HG03108 (cell line): ENCODE measurements around the gene TOM1.
A peak's percentile ranks its signal among the peaks of the same experiment; 100 is the strongest.
"Not testable (repeated sequence)": the region's sequence is repeated elsewhere in the genome, so short reads cannot be mapped to it uniquely, and the experiment has no call there.

Source experiments
- ATAC-seq: cut with Tn5 transposase; IDR thresholded peaks from one replicate; pipeline ENCODE4 v1.9.1; 2021; ENCODE audit warnings: moderate library complexity; ENCODE audit not compliant: unreplicated experiment

TOM1 gene

GRCh38 chr22:35363566-35364086, 63.9 kb downstream of the TOM1 start:
- ATAC-seq = no peak

GRCh38 chr22:35364230-35364629, 64.5 kb downstream of the TOM1 start:
- not testable (repeated sequence) for ATAC-seq

DNA sequence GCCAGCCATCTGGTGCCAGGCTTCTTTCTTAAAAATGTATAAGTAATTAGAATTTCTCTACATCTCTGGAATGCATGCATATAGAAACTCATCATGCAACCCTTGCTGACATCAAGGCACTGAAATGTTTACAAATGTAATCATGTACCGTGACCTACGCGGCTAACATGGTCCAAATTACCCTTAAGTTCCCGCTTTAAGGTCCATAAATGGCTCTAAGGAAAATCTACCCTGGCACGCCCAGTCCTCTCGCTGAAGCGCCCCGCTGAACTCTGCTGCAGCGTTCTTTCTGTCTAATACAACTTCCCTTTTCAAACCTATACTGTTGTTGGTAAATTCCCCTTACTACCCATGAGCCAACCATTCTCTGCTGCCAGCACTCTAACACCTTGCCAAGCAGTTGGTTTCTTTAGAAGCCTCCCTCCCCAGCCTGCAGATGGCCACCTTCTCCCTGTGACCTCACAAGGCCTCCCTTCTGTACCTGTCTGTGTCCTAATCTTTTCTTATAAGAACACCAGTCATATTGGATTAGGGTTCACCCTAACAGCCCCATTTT, 67.7 kb downstream of the TOM1 start:
- no peak for ATAC-seq

DNA sequence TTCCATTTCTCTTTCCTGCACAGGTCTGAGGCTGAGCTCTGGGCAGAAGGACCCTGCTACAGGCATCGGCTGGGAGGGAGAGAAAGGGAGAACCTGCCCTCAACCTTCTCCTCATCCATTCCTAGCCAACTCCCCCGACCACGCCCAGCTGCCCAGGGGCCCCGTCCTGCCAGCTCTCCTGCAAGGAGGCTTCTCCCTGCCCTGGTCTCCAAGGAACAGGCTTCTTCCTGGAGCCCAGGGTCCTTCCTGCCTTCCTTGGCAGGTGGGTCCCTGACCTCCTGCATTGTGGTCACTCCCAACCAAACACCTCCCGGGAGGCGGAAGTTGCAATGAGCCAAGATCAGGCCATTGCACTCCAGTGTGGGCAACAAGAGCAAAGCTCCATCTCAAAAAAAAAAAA, 68.7 kb downstream of the TOM1 start:
- no peak for ATAC-seq

GRCh38 chr22:35369996-35370395, 70.3 kb downstream of the TOM1 start:
- no peak for ATAC-seq

DNA sequence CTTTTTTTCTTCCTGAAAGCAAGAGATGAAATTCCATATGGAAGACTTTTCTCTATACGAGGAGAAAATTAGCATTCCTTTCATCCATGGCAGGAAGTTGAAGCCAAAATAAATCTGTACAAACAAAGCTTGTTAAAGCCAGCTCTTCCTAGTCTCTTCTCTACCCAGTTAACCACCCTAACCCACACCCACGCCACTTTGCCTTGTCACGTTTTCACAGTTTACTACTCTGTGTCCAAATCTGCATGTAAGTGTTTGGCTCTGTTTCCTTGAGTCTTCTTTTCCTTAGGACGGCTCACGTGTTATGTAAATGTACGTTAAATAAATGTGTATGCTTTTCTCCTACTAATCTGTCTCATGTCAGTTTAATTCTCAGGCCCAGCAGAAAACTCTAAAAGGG, 74.1 kb downstream of the TOM1 start:
- ATAC-seq = no peak

DNA sequence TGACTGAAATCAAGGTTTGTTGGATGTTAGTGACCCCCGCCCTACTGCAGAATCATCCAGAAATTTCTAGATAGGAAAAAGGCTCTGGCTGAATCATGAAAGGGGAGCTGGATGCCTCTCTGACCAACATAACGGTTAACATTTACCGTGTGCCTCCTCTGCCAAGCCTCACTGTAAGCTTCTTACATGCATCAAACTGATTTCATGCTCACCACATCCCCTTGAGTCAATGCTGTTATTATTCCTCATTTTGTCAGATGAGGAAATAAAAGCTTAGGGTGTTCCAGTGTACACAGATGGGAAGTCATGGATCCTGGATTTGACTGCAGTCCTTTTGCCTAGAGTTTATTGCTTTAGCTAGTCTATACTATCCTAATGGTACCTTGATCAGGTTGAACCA, 75.3 kb downstream of the TOM1 start:
- no peak for ATAC-seq

DNA sequence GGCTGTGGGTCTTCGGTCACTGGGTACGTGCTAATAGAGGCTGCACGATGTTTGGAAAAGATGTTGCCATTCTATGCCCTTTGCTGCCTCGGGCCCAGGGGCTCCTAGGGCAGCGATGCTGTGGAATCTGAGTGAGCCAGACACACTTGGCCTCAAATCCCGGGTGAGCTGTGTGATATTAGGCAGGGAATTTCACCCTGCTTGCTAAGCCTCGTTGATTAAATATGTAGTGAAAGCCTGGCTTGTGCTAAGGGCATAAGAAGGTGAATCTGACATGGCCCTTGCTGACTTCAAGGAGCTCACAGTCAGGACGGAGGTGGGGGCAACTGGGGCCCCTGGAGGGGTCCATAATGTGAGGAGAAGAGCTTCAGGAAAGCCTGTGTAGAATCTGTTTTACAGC, 75.8 kb downstream of the TOM1 start:
- no peak for ATAC-seq

DNA sequence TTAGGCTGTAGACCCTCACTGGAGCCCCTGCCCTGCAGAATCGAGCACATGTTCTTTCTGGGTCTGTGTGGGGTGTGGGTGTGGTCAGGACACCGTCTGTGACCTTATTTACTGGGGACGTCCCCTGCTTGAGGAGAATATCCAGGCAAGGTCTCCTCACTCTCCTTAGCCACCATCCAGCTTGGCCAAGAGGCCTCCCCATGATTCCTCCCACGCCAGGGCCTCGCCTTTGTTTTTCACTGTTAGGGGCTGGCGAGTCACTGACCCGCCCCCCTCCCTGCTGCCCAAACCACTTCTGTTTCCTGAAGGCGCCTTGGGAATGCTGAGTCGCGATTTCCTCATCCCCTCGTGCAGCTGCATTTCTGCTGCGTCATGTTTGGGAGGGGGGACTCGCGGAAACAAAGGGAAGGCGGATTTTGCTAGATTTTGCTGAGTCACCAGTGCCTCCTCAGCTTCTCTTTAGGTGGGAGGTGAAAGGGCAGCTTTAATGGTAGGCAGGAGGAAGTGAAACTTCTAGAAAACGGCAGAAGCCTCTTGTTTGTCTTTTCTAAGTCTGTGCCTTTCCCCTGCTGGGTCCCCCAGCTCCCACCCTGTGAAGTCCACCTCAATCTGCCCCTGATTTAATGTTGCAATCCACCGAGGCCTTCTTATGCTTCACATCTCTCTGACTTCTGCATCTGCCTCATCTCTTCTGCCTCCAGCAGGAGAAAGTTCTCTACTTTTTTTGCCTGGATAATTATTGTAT, 77.2 kb downstream of the TOM1 start:
- peak; percentile 43 for ATAC-seq

DNA sequence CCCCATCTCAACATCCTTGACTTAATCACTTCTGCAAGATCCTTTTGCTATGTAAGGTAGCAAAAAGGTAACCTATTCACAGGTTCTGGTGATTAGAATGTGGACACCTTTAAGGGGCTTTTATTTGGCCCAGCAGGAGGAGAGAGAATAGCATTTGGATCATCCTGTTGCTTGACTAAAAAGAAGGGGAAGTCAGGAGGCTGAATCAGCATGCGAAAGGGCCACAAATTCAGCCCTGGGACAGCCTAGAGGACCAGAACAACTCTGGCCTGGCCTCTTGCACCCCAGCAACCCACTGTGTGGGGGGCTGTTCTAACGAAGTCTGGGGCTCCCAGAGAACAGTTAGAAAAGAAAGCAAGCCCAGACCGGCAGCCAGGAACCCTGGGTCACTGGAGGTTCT, 78.0 kb downstream of the TOM1 start:
- ATAC-seq = no peak

GRCh38 chr22:35378621-35379020, 78.9 kb downstream of the TOM1 start:
- no peak for ATAC-seq

- no peak for ATAC-seq
These were observed 79.7 kb downstream of the TOM1 start for GRCh38 chr22:35379146-35379993.

GRCh38 chr22:35380013-35380412, 80.3 kb downstream of the TOM1 start:
- no peak for ATAC-seq

- peak; percentile 62 for ATAC-seq
These were observed 81.1 kb downstream of the TOM1 start, which contains the start of gene HMOX1 for GRCh38 chr22:35380537-35381423. HMOX1 (plus strand) TSS chr22:35381096; CDS start chr22:35381174, 78 bp downstream.

DNA sequence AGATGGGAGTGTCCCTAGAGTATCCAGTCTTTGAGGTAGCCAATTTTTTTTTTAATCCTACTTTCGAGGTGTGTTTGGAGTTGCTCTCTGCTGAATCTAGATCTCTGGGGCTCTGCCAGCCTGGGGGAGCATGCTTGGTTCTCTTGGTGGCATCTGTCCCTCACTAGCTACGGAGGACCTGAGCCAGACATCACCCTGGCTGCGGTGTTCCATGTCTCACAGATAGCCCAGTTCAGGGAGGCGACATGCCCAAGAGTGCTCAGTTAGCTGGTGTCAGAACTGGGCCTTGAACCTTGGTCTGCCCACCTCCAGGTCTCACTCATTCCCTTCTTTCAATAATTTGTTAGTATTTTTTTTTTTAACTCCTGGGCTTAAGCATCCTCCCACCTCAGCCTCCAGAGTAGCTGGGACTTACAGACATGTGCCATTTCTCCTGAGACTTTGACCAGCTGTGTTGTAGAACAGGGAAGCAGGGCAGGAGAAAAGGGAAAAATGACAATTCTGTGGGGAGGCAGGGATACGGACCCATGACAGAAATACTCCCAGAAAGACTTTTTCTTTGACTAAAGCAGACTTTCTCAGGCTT, 81.8 kb downstream of the TOM1 start:
- ATAC-seq = no peak

- ATAC-seq = no peak
These were observed 84.0 kb downstream of the TOM1 start for GRCh38 chr22:35383679-35384071.

DNA sequence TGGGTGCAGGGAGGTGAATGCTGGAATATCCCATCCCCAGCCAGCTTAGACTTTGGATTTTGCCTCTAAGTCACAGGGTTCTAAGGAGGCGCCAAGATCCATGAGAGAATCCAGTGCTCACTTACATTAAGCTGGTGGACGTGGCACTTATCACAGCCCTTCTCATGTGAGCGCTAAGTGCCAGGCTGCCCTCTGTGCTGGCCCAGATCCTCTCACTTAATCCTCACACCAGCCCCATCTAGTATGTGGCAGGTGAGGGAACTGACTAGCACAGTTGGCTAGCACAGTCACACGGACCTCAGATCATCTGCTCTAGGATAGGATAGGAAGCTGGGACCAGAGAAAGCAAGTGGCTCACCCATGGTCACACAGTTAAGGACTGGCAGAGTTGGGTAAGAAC, 84.8 kb downstream of the TOM1 start:
- ATAC-seq = no peak

GRCh38 chr22:35384975-35385588, 85.4 kb downstream of the TOM1 start:
- ATAC-seq = no peak

DNA sequence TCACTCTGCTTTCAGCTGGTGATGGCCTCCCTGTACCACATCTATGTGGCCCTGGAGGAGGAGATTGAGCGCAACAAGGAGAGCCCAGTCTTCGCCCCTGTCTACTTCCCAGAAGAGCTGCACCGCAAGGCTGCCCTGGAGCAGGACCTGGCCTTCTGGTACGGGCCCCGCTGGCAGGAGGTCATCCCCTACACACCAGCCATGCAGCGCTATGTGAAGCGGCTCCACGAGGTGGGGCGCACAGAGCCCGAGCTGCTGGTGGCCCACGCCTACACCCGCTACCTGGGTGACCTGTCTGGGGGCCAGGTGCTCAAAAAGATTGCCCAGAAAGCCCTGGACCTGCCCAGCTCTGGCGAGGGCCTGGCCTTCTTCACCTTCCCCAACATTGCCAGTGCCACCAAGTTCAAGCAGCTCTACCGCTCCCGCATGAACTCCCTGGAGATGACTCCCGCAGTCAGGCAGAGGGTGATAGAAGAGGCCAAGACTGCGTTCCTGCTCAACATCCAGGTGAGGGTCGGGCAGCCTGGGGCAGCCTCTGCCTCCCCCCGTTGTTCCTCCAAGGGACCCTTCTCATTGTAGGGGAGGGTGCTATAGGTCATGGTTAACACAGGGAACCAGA, 87.1 kb downstream of the TOM1 start:
- no peak for ATAC-seq
